WI38 (cell line): Measurements from ENCODE around the gene IFT81.

Experiments used
- H3K4me3 ChIP-seq: 2 replicates; pipeline ENCODE4 v1.5.1; 2011; ENCODE audit warnings: low read depth, mild to moderate bottlenecking, control low read depth, low read length
- CTCF ChIP-seq: IDR thresholded peaks from 2 replicates; pipeline ENCODE4 v1.5.1; 2012; ENCODE audit warnings: low read depth, mild to moderate bottlenecking, control low read depth, low read length

The IFT81 gene

GRCh38 chr12:110243227-110243626 is 119.1 kb downstream of the IFT81 start:
- no peak overlapping the region for H3K4me3 ChIP-seq
- no peak for TF ChIP-seq CTCF

GRCh38 chr12:110244372-110244771 is 120.2 kb downstream of the IFT81 start:
- TF ChIP-seq CTCF = no peak
- H3K4me3 ChIP-seq = no peak overlapping the region

GRCh38 chr12:110244829-110245228 is 120.7 kb downstream of the IFT81 start:
- TF ChIP-seq CTCF = no peak
- H3K4me3 ChIP-seq = no peak overlapping the region

- TF ChIP-seq CTCF = no peak
- H3K4me3 ChIP-seq = no peak overlapping the region
Measured at GRCh38 chr12:110245369-110245772, 121.2 kb downstream of the IFT81 start.

GRCh38 chr12:110246636-110247339 is 122.6 kb downstream of the IFT81 start:
- no peak for TF ChIP-seq CTCF
- no peak overlapping the region for H3K4me3 ChIP-seq

- TF ChIP-seq CTCF = no peak
- H3K4me3 ChIP-seq = no peak overlapping the region
Measured at GRCh38 chr12:110247340-110248095, 123.4 kb downstream of the IFT81 start.

GRCh38 chr12:110248096-110248447 is 123.9 kb downstream of the IFT81 start:
- H3K4me3 ChIP-seq = no peak overlapping the region
- no peak for TF ChIP-seq CTCF
